ENCODE results near the gene C17orf100.
A peak's percentile ranks its signal among the peaks of the same experiment; 100 is the strongest.
"Not testable (repeated sequence)": the region's sequence is repeated elsewhere in the genome, so short reads cannot be mapped to it uniquely, and the experiment has no call there.

C17orf100 gene

DNA sequence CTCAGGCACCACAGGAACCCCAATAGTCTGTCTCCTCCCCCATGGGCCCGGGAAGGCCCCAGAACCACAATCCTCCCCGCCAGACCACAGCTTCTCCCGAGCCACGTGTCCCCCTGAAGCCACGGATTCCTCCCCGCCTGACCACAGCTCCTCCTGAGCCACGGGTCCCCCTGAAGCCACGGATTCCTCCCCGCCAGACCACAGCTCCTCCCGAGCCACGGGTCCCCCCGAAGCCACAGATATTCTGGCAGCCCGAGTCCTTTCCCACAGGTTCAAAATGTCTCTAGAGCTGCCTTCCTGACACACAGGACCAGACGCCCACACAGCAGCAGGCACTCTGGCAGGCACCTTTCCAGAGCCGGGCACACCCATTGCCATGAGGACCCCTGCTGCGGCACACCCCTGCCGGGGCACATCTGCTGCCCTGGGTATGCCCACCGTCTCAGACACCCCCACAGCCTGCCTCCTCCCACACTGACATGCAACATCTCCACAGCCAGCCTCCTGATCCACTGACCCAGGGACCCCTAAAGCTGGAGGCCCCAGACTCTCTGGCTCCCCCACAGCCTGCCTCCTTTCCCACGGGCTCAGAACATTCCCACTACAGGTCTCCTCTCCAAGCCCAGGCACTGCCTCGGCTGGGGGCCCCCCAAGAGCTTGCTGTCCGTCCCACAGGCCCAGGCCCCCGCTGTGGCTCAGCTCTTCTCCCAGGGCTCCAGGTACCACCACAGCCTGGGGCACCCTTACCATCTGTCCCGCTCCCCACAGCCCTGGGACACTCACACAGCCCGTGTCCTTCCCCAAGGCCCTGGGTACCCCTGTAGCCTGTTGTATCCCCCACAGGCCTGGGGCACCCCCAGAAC is 13.3 kb upstream of the C17orf100 start:
- H3K27ac Mint-ChIP-seq = peak overlapping the region; percentile 46
- peaks cover 29% of the 10 kb centered on the region for H3K4me1 Mint-ChIP-seq

DNA sequence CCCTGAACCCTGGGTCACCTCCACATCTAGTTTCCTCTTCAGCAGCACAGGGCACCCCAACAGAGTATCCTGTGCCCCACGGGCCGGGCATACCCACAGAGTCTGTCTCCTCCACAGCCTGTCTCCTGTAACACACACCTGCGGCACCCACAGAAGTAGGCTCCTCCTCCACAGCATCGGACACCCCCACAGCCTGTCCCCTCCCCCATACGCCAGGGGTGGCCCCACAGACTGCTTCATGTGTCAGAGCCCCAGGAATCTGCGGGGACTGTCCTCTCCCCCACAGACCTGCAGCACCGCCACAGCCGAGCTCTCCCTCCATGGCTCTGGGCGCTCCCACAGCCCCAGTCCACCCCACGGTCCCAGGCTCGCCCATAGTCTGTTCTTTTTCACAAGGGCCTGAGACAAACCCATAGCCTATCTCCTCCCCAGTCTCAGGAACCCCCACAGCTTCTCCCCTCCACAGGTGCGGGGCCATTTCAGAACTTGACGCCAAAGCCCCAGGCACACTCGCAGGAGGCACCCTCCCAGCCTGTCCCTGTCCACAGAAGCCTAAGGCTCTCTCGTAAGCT is 12.5 kb upstream of the C17orf100 start:
- Mint-ChIP-seq H3K4me1 (peaks cover 33% of the 10 kb centered on the region), H3K36me3 (peaks cover 7% of the 10 kb centered on the region), H3K9me3 (no peaks in the 10 kb centered on the region), H3K27ac (peak overlapping the region; percentile 51), H3K4me3 (peak overlapping the region; percentile 87), H3K27me3 (no peaks in the 10 kb centered on the region)

More for the DNA sequence above, 13.3 kb upstream of the C17orf100 start:
- H3K4me3 Mint-ChIP-seq = peak overlapping the region; percentile 87
- H3K9me3 Mint-ChIP-seq = no peaks in the 10 kb centered on the region
- H3K36me3 Mint-ChIP-seq = peaks cover 12% of the 10 kb centered on the region
- no peaks in the 10 kb centered on the region for H3K27me3 Mint-ChIP-seq

- peaks cover 41% of the 10 kb centered on the region for H3K4me1 Mint-ChIP-seq
- peak overlapping the region; percentile 87 for H3K4me3 Mint-ChIP-seq
- peaks cover 6% of the 10 kb centered on the region for H3K36me3 Mint-ChIP-seq
- H3K9me3 Mint-ChIP-seq = no peaks in the 10 kb centered on the region
- no peaks in the 10 kb centered on the region for H3K27me3 Mint-ChIP-seq
- peak overlapping the region; percentile 91 for H3K27ac Mint-ChIP-seq
These were observed 11.7 kb upstream of the C17orf100 start for GRCh38 chr17:6639586-6640535.

GRCh38 chr17:6640536-6641246 is 10.9 kb upstream of the C17orf100 start, which contains the start of the genes KIAA0753 and TXNDC17:
TSS of gene KIAA0753 (minus strand) at chr17:6640711. CDS start at chr17:6635103, 5,608 bp downstream.
TSS of gene TXNDC17 (plus strand) at chr17:6641060. CDS start at chr17:6641083, 23 bp downstream.
- Mint-ChIP-seq H3K4me3 (peak within 1 kb of the TSS; percentile 87), H3K27me3 (no peaks in the 10 kb centered on the region), H3K27ac (peak within 1 kb of the TSS; percentile 97), H3K4me1 (peaks cover 47% of the 10 kb centered on the region), H3K9me3 (no peaks in the 10 kb centered on the region), H3K36me3 (peaks cover 7% of the 10 kb centered on the region)

DNA sequence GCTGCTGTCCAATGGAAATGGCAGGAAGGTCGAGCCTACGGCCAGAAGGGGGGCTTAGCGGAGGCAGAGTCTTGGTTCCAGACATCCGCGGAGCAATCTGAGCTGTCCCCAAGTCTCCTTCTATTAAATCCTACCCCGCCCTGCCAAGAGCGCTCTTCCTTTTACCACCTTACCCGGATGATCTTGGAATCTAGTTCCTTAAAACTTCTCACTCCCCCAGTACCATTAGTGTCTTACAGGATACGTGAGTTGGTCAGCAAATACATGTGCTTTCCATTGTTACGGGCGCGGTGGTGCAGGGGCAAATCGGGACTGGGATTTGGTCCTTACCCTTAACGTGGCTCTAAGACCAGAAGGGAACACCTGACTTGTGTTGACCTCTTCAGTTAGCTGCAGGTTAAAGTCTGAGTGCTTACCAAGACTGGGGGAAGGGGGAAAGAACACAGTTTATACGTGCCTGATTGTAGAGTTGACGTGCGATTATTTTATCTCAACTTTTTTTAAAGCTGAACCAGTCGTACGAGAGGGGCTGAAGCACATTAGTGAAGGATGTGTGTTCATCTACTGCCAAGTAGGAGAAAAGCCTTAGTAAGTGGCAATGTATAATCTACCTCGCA is 10.2 kb upstream of the C17orf100 start:
- no peaks in the 10 kb centered on the region for H3K9me3 Mint-ChIP-seq
- H3K4me1 Mint-ChIP-seq = peaks cover 54% of the 10 kb centered on the region
- H3K27ac Mint-ChIP-seq = peak overlapping the region; percentile 97
- H3K4me3 Mint-ChIP-seq = peak overlapping the region; percentile 87
- H3K36me3 Mint-ChIP-seq = peaks cover 7% of the 10 kb centered on the region
- H3K27me3 Mint-ChIP-seq = no peaks in the 10 kb centered on the region

DNA sequence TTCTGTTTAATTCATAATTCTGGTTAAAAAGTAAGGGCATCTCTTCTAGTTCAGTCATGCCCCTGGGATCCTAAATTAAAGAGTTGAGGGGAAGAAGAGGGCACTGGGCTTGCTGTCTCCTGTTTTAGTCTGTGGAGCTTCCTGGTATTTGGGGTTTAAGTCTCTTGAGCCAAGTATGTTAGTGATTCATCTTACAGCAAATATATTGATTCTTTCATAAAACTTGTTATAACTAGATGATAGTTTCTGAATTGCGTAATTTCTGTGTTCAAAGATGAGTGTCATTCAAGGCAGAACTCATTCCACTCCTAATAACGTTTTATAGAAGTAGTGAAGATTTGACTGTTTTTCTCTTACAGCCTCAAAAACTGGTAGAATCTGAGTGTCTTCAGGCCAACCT is 9.0 kb upstream of the C17orf100 start:
- Mint-ChIP-seq H3K4me3 (peak overlapping the region; percentile 87), H3K27me3 (no peaks in the 10 kb centered on the region), H3K4me1 (peaks cover 64% of the 10 kb centered on the region), H3K9me3 (no peaks in the 10 kb centered on the region), H3K36me3 (peaks cover 10% of the 10 kb centered on the region), H3K27ac (peak overlapping the region; percentile 61)

GRCh38 chr17:6643451-6644125 is 8.0 kb upstream of the C17orf100 start:
- Mint-ChIP-seq H3K36me3 (peaks cover 16% of the 10 kb centered on the region), H3K27me3 (no peaks in the 10 kb centered on the region), H3K9me3 (no peaks in the 10 kb centered on the region), H3K4me1 (peaks cover 69% of the 10 kb centered on the region), H3K4me3 (no peak overlapping the region), H3K27ac (no peak overlapping the region)

- Mint-ChIP-seq H3K27me3 (no peaks in the 10 kb centered on the region), H3K27ac (no peak overlapping the region), H3K4me3 (no peak overlapping the region), H3K9me3 (no peaks in the 10 kb centered on the region), H3K4me1 (peaks cover 75% of the 10 kb centered on the region), H3K36me3 (peaks cover 20% of the 10 kb centered on the region)
These were observed 3.4 kb upstream of the C17orf100 start for GRCh38 chr17:6648181-6648580.

DNA sequence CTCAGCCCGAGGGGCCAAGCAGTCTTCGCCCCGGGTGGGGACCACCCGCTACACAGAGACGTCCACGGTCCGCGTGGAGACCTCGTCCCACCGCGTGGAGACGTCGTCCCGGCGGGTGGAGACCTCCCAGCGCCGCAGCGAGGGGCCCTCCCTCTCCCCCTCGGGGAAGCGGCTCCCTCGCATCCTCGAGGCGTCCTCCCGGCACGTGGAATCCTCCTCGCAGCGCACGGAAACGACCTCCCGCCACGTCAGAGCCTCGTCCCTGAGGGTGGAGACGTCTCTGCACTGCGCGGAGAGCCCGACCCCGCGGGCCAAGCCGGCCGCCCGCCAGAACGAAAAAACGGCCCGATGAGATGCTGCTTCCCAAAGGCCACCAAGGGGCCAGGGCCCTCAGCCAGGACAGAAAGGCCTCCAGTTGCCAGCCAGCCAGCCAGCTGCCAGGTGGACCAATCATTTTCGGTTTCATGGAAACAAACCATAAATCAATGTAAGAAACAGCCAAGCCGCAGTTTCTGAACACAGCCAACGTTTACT is 424 bp downstream of the C17orf100 start:
- H3K27me3 Mint-ChIP-seq = no peaks in the 10 kb centered on the region
- peak overlapping the region; percentile 71 for H3K4me3 Mint-ChIP-seq
- no peaks in the 10 kb centered on the region for H3K9me3 Mint-ChIP-seq
- no peak overlapping the region for H3K27ac Mint-ChIP-seq
- H3K36me3 Mint-ChIP-seq = peaks cover 12% of the 10 kb centered on the region
- H3K4me1 Mint-ChIP-seq = peaks cover 68% of the 10 kb centered on the region

DNA sequence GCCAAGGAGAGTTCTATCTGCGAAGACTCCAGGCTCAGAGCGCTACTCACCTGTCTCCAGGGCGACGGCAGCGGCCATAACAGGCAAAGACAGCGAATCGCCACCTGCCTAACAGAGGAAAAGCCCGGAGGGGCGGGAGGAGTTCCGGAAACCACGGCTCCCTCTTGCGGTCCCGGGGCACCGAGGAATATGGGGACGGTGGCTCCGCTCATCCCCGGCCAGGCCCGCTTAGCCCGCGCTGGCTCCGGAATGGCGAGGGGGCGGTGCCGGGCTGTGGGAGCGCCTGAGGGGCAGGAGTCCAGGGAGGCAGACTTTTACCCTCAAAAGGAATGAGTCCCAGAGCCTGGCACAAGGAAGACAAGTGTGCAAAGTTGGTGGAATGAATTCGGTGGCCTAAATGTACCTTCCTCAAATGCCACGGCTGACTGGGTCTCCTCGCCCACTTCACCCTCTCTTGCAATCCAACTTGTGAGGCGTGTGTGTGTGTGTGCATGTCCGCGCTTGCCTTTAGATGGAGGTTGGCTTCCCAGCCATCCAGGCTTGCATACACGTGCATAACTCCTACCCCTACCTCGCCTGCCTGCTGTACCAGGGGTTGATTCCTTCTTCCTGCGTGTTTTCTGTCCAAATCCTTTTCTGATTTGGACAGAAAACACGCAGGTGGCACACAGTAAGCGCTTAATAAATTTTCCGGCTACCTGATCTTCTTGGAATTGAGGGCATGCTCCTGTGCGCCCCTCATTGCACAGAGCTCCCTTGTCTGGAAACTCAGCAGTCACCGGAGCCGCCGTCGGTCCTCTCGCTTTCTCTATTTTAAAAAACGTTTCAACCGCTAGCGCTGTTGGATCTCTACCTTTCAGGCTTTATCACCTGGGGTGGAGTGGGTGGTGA is 3.5 kb downstream of the C17orf100 start:
- Mint-ChIP-seq H3K9me3 (no peaks in the 10 kb centered on the region), H3K4me1 (peaks cover 58% of the 10 kb centered on the region), H3K4me3 (peak overlapping the region; percentile 81), H3K27ac (no peak overlapping the region), H3K36me3 (peaks cover 1% of the 10 kb centered on the region), H3K27me3 (no peaks in the 10 kb centered on the region)

DNA sequence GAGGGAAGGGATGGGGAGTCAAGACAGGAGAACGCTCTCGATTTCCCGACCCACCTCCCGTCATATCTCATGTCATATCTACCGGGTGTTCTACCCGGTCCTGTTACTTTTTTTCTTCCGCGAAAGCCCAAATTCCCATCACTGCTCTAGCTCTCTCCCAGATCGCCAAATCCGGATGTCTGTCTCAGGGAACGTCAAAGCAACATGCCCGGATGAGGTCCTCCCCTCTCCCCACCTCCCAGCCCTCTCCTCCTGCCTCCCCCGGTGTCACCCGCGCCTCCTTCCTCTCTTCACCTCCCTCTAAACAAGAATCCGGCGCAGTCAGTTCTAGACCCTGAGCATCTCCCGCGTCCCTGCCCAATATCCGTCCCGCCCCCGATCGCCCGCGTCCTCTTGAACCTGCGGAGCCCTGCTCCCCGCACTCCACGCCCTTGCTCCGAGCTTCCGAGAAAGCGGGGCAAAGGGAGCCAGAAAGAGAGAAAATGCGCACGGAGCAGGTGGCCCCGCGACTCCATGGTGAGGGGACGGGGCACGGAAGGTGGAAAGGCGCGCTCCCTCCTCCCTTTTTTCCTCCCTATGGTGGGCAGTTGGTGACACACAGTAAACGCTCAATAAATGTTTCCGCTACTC is 4.3 kb downstream of the C17orf100 start:
- H3K9me3 Mint-ChIP-seq, H3K27me3 Mint-ChIP-seq, H3K36me3 Mint-ChIP-seq: not testable (repeated sequence)
- Mint-ChIP-seq H3K4me1 (peaks cover 61% of the 10 kb centered on the region), H3K4me3 (peak overlapping the region; percentile 85), H3K27ac (peak overlapping the region; percentile 12)

DNA sequence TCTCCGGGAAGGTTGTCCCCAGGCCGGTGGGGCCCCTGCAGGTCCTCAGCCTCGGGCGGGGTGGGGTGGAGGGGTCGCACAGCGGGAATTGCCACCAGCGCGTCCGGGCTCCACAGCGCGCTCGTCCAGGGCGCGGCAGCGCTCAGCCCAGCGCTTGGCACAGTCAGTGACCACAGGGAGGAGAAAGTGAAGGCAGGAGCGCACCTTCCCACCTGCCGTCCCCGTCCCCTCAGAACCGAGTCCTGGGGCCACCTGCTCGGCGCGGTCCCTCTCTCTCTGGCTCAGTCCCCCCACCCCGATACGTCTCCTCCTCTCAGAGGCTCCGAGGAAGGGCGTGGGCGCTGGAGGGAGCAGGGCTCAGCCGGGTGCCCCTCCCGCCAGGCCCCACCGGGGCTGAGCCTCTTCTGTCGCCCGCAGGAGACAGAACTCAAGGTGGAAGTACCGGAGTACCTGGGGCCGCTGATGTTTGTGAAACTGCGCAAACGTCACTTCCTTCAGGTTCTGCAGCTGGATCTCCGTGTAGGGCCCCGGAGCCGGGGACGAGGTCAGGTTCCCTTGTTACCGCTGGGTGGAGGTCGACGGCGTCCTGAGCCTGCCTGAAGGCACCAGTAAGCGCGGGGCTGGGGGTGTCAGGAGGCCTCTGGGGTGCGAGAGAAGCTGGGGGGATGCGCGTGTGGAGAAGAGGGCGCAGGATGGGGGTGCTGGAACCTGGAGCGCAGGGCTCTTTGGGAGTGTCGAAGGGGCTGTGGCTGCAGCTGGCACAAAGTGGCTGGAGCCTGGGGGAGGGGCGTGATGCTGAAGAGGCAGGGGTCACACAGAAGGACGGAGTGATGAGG is 5.5 kb downstream of the C17orf100 start:
- Mint-ChIP-seq H3K27ac (peak overlapping the region; percentile 81), H3K4me3 (peak overlapping the region; percentile 89), H3K4me1 (peaks cover 68% of the 10 kb centered on the region)
- H3K36me3 Mint-ChIP-seq, H3K27me3 Mint-ChIP-seq, H3K9me3 Mint-ChIP-seq: not testable (repeated sequence)

All from activated naive CD4-positive, alpha-beta T cell treated with anti-CD3 and anti-CD28 coated beads, Interleukin-2, amount 50 U/mL, for 24 hours (primary cell).